CD1c-positive myeloid dendritic cell (primary cell): Measurements from ENCODE around the gene SIGMAR1.

ENCODE experiments used
- DNase-seq: peaks from one replicate; pipeline ENCODE4 v3.0.0-alpha.2; 2016; ENCODE audit errors: extremely low spot score

The SIGMAR1 gene

DNA sequence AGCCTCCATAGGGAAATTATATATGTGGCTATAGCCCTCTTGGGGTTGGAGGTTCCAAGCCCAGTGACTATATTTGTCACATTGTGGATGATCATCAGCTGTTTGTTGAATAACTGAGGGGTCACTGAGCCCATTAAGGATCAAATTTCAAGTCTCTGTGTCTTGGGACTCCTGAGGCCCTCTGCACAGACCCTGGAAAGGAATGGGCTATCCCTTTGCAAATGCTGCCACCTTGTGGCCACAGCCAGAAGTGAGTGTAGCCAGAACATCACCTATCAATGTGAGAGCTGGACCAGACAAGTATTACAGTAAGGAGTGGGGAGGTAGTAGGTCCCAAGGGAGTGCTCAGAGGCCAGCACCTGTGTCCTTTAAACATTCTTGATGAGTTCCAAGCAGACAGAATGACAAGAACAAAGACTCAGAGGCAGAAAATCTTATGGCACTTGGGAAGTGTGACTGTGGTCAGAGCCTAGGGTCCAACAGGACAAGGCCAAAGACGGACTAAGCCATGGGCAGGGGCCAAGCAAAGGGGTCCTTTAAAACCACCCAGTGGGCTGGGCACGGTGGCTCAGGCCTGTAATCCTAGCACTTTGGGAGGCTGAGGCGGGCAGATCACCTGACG, 33.9 kb downstream of the SIGMAR1 start:
- peak; percentile 84 for DNase-seq

GRCh38 chr9:34601937-34602573, 35.5 kb downstream of the SIGMAR1 start:
- DNase-seq, result no peak

GRCh38 chr9:34600908-34601307, 36.7 kb downstream of the SIGMAR1 start:
- no peak for DNase-seq

GRCh38 chr9:34599546-34599945, 38.0 kb downstream of the SIGMAR1 start:
- no peak for DNase-seq

DNA sequence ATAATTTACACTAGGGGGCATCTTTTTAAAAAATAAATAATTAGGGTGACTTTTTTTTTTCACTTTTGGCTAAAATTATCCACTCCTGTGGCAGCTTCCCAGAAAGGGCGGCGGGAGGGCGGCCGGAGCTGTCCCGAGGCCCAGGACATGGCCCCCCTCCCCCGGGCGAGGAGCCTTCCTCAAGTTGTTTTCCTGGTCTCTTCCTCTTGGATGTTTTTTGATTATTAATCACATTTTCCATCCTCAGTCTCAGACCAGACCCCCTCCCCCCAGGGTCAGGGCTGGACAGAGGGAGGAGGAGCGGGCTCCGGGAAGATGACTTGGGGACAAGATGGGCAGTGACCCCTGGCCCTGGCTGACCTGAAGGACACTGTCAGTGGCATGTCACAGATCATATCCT, 43.4 kb downstream of the SIGMAR1 start:
- DNase-seq, result no peak

DNA sequence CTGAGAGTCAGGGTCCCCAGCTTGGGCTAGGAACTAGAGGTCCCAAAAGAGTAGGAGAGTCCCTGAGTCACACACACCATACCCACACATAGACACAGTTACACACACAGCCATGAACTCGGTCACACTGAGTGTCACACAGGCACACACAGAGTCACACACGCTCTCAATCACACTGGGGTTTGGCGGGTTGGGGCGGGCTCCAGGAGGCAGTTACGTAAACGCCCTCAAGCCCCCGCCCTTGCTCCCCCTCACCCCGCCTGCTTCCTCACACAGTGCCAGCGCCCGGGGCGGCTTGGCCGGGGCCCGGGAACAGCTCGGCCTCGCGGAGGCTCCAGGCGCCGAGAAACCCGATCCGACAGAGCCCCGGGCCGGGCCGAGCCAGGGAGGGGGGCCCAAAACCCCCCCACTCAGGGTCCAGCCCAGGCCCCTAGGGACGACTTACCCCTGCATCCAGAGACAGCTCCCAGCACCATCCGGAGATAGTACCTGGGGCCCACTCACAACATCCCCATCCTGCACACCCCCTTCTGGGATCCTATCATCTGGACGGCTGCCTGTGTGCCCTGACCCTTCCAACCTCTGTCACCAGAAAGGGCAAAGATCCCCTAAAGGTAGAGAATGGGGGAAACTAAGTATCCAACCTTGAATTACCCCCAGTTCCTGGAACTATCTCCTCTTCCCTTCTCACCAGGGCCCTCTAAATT, 44.5 kb downstream of the SIGMAR1 start:
- peak; percentile 59 for DNase-seq

DNA sequence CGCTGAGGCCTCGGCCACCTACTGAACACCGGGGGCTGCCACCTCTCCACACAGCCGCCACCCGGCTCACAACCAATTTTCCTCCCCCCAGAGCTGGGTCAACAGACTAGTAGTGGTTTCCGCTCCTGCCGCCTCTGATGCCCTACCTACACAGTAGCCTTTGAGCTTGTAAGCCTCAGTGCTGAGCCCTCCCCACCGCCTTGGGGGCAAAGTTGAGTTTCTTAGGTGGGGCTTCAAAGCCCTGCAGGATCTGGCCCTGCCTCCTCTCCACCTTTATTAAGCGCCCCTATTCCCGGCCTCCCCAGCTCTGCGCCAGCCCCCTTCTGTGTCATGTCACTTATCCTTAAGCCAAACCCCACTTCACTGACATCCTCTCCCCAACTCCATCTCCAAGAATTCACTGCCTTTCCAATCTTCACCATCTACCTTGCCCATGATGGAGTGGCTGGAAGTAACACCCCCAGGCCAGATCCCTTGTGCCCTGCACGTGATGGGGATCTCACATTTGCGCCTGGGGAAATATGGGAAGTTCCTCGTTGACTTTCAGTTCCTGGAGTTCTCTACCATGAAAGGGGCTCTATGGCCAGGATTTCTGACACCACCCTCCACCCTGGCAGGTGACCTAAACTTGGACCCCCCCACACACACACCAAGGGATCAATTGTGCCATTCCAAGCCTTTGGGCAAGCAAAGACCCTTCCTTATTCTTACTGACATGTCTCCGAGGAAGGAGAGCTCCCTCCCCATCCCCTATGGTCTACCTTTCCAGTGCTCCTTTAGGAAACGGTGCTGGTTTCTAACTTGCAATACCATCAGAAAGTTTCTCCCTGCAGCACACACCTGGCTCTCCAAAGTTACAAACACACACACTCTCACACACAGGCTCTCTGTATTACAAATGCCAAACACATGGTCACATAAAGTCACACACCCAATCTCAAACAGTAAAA, 45.4 kb downstream of the SIGMAR1 start:
- peak; percentile 72 for DNase-seq

- DNase-seq, result peak; percentile 80
Measured at GRCh38 chr9:34591248-34591916, 46.2 kb downstream of the SIGMAR1 start.

DNA sequence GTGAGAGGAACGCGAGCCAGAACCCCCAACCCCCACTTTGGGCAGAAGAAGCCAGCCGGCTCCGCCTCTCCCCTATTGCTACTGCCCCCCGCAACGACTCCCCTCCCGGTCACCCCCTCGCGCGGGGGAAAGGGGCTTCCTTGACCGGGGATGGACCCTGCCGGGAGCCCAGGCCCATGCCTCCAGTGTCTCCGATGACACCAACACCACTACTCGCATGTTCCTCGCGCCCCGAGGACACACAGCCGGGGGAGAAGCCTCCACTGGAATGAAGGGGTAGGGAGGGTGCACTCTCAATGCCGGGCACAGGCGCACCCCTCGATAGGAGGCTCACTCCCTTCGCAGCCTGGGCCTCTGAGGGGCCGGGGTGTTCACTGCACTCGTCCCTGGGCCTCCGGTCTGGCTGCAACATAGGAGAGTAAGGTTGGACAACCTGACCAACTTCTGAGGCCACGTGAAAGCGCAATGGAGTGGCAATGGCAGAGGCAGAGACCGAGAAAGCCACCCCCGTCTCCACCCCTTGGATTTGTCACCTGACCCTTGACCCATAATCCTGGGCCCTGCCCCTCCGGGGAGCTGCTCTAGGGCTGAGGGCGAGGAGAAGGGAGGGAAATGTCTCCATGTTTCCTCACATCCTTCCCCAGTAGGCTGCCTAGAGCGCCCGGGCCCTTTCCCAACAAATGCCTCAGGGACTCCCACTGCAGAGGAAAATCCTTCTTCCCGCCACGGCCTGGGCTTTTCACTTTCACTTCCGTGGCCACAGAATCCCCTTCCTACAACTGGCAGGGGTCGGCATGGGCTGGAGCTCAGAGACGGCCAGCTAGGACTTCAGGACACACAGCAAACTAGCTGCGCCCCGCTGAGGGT, 47.0 kb downstream of the SIGMAR1 start:
- peak; percentile 39 for DNase-seq

GRCh38 chr9:34589636-34590380, 47.8 kb downstream of the SIGMAR1 start, which contains the start of gene CNTFR:
Gene CNTFR (minus strand): TSS chr9:34589724. CDS start chr9:34568981, 20,743 bp downstream.
- no peak for DNase-seq

DNA sequence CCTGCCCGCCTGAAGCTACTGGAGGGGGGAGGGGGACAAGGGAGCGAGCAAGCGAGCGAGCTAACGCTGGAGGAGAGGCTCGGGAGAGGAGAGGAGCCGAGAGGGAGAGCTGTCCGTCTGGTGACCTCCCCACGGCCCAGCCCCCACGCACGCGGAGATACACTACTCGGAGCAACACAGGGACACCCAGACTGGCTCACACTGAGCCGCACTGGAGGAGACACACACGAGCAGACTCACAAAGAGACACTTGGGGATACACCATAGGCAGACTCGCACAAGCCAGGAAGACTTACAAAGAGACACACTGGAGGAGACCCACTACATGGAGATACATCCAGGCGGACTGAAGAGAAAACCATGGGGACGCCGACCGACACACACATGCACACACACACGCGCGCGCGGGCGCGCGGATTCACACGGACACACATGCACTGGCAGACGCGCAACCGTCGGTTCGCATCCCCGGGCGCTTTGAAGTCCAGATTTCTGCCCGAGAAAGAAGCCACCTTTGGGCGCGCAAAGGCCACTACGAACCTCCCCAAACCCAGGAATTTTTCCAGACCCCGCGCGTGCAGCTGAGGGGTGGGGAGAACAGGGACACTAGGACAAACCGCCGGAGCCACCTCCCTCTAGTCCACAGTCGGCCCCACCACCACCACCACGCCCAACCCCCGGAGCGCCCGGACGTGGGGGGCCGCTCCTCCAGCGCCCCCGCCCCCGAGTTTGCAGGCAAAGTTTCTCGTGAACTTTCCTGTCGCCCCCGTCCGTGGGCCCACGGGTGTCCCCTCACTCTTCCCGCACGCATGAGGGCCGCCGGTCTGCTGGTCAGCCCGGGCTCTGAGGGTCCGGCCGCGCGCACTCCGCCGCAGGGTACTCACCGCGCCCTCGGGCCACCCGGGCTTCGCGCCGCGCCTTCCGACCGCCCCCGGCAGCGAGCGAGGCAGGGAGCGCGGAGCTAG, 48.6 kb downstream of the SIGMAR1 start:
- DNase-seq, result no peak

DNA sequence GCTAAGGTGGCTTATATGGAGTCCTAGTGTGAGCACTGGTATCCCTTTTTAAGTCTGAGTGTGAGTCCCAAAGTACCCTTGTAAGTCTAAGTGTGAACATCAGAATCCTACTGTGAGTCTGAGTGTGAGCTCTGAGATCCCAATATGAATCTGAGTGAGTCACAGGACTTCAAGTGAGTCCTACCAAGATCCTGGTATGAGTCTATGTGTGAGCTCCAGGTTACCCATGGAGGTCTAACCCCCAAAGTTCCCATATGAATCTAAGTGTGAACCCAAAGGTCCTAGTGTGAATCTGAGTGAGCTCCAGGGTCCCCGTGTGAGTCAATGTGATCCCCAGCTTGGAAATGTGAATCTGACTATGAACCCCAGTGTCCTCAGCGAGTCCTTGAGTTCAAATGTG, 50.3 kb downstream of the SIGMAR1 start:
- no peak for DNase-seq

- DNase-seq, result no peak
Measured at GRCh38 chr9:34585946-34586669, 51.5 kb downstream of the SIGMAR1 start.

DNA sequence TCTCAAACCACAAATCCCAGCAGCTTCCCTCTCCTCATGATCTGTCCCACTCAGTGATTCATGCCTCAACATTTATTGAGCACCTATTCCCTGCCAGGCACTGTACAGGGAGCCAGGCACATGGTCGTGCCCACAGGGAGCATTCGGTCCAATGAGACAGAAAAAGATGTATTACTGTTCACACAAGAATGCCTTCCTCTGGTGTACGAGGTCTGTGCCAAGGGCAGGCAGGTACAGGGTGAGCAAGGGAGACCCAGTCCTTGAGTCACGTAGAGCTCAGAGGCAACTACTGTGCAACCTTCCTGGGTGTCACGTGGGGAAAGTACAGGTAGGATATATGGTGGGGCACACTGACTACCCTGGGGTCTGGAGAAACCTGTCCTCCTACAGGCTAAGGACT, 52.6 kb downstream of the SIGMAR1 start:
- no peak for DNase-seq
